Activated T-cell treated with anti-CD3 and anti-CD28 coated beads for 4 hours (primary cell): Measurements from ENCODE around the gene PDE3B.
"Not testable (repeated sequence)": the region's sequence is repeated elsewhere in the genome, so short reads cannot be mapped to it uniquely, and the experiment has no call there.

Experiments used
- DNase-seq: peaks from one replicate; pipeline ENCODE4 v3.0.0-alpha.2; 2020

Gene PDE3B

GRCh38 chr11:14819596-14819995 is 176.0 kb downstream of the PDE3B start:
- DNase-seq, result no peak

- DNase-seq, result no peak
These were observed 177.4 kb downstream of the PDE3B start for GRCh38 chr11:14821031-14821430.

- no peak for DNase-seq
These were observed 183.0 kb downstream of the PDE3B start for GRCh38 chr11:14826600-14826999.

- DNase-seq, result no peak
These were observed 192.2 kb downstream of the PDE3B start for GRCh38 chr11:14835496-14836492.

GRCh38 chr11:14842002-14842401 is 198.4 kb downstream of the PDE3B start:
- DNase-seq, result no peak

GRCh38 chr11:14852571-14853177 is 209.1 kb downstream of the PDE3B start:
- no peak for DNase-seq

- DNase-seq, result no peak
These were observed 210.5 kb downstream of the PDE3B start for GRCh38 chr11:14854057-14854456.

- DNase-seq, result no peak
These were observed 212.3 kb downstream of the PDE3B start for GRCh38 chr11:14855890-14856289.

GRCh38 chr11:14857621-14858020 is 214.0 kb downstream of the PDE3B start:
- no peak for DNase-seq

- no peak for DNase-seq
These were observed 214.8 kb downstream of the PDE3B start for GRCh38 chr11:14858404-14858803.

- DNase-seq, result no peak
These were observed 216.9 kb downstream of the PDE3B start for GRCh38 chr11:14860511-14860910.

- DNase-seq, result no peak
These were observed 218.1 kb downstream of the PDE3B start for GRCh38 chr11:14861680-14862079.

GRCh38 chr11:14863775-14864174 is 220.2 kb downstream of the PDE3B start:
- not testable (repeated sequence) for DNase-seq

GRCh38 chr11:14872032-14872431 is 228.4 kb downstream of the PDE3B start:
- no peak for DNase-seq

- DNase-seq, result no peak
These were observed 230.0 kb downstream of the PDE3B start for GRCh38 chr11:14873632-14874031.

- DNase-seq, result no peak
These were observed 231.6 kb downstream of the PDE3B start for GRCh38 chr11:14875163-14875562.

GRCh38 chr11:14881576-14882193 is 238.1 kb downstream of the PDE3B start:
- DNase-seq, result no peak

- DNase-seq, result no peak
These were observed 238.6 kb downstream of the PDE3B start for GRCh38 chr11:14882196-14882595.

- DNase-seq, result not testable (repeated sequence)
These were observed 240.1 kb downstream of the PDE3B start for GRCh38 chr11:14883683-14884082.

GRCh38 chr11:14884667-14885273 is 241.2 kb downstream of the PDE3B start:
- DNase-seq, result no peak

- DNase-seq, result no peak
These were observed 242.9 kb downstream of the PDE3B start for GRCh38 chr11:14886513-14886912.

- DNase-seq, result peak; percentile 74
These were observed 247.8 kb downstream of the PDE3B start for GRCh38 chr11:14891143-14892035.
